ENCODE data around the gene ASPSCR1.
A peak's percentile ranks its signal among the peaks of the same experiment; 100 is the strongest.
"Not testable (repeated sequence)": the region's sequence is repeated elsewhere in the genome, so short reads cannot be mapped to it uniquely, and the experiment has no call there.

The ASPSCR1 gene

DNA sequence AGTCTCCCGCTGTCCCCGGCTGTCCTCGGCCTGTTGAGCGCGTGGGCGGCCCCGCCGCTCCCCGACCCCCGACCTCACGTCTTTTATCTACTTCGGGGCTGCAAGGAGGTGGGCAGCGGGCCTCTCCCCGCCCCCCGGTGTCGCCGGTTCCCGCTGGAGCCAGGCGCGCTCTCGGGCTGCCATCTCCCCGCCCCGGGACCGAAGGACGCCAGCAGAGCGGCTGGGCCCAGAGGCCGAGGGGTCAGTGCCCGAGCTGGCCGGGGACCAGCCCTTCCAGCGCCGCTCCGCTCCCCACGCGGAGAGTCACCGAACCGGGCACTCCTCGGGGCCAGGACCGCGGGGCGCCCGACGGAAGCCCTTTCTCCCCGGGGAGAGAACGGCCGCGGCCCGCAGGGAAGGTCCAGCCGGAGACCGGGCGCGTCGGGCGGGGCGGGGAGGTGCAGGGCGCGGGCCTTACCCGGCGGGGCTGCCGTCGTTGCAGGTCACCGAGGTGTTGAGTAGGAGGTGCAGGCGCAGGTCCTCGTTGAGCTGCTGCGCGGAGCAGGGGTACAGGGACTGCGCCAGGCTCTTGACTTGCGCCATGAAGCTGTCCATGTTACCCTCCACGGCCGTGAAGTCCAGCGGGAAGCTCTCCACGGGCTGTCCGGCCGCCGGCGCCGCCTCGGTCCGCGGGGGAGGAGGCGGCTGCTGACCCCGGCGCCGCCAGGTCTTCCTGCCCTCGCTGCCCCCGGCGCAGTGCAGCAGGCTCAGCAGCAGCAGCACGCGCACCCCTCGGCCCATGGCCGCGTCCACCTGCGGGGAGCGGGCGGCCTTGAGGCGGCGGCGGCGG is 17.1 kb upstream of the ASPSCR1 start:
- peak in 3 of 6 experiments; percentile 29 to 38 (median 36) for DNase-seq

- DNase-seq, result peak in 3 of 6 experiments; percentile 12 to 28 (median 16)
Observed at GRCh38 chr17:81961087-81961511, 16.3 kb upstream of the ASPSCR1 start, which contains the start of gene NOTUM. Gene NOTUM, minus strand, starts transcription at chr17:81961187. Its CDS starts 278 bp downstream, at chr17:81960909.

DNA sequence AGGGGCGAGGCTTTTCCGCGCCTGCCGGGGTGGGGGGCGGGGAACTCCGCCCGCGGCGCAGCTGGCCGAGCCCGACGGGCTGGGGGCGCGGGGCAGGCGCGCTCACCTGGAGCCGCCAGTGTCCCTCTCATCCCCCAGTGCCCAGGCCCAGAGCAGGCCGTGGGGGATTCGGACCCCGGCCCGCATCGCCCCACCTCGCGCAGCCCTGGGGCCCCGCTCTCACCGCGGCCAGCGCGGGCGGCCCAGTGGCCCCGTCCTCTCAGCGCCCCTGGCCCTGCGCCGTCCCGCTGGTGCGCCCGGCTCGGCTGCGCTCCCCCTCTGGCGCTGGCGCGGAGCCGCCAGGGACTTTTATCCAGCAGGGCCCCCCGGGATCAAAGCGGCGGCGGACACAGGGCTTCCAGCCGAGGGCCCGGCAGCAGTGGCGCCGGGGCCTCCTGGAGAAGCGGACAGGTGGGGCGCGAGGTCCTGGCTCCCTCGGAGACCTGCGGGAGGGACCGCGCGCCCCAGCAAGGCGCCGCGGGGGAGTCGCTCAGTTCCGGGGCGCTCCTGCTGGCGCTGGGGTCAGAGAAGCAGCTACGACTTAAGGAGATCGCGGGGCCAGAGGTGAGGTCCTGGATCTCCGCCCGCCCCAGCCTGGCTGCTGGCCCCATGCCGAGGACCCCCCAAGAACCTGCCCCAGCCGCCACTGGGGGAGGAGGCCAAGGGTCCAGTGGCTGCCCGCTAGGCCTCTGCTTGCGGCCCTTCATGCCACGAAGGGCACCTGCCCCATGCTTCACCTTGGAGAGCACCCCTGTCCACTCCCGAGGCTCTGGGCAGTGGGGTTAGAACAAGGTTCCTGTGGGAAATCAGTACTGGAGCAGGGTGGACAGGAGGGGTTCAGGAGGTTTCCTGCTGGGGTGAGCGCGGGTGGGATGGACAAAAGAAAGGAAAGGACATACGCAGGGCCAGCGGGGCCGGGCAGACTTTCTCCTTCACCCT is 15.6 kb upstream of the ASPSCR1 start:
- no peak for DNase-seq

GRCh38 chr17:81962499-81963441 is 14.7 kb upstream of the ASPSCR1 start:
- no peak for DNase-seq

DNA sequence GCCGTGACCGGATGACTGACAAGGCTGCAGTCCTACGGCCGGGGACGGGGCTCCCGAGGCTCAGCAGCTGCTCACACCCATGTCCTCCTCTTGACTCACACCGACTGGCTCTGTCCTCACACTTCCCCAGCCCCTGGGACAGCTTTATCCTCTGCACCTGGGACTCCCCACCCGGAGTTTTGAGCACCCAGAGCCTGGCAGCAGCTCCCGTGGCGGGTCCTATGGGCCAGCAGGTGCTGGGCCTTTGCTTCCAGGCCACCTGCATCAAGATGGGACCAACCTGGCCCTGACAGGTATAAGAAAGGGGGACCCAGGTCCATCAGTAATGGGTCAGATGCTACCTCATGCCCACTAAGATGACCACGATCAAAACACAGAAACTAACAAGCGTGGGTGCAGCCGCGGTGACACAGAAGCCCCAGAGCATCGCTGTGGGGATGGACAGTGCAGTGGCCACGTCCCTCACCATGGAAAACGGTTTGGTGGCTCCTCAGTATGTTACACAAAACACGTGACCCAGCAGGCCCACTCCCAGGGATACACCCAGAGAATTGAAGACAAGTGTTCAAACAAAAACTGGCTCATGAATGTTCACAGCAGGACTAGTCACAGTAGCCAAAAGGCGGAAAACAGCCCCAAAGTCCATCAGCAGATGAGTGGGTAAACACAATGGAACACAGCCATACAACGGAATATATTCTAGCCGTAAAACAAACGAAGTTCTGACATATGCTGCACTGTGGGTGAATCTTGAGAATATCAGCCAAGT is 13.2 kb upstream of the ASPSCR1 start:
- DNase-seq, result no peak

DNA sequence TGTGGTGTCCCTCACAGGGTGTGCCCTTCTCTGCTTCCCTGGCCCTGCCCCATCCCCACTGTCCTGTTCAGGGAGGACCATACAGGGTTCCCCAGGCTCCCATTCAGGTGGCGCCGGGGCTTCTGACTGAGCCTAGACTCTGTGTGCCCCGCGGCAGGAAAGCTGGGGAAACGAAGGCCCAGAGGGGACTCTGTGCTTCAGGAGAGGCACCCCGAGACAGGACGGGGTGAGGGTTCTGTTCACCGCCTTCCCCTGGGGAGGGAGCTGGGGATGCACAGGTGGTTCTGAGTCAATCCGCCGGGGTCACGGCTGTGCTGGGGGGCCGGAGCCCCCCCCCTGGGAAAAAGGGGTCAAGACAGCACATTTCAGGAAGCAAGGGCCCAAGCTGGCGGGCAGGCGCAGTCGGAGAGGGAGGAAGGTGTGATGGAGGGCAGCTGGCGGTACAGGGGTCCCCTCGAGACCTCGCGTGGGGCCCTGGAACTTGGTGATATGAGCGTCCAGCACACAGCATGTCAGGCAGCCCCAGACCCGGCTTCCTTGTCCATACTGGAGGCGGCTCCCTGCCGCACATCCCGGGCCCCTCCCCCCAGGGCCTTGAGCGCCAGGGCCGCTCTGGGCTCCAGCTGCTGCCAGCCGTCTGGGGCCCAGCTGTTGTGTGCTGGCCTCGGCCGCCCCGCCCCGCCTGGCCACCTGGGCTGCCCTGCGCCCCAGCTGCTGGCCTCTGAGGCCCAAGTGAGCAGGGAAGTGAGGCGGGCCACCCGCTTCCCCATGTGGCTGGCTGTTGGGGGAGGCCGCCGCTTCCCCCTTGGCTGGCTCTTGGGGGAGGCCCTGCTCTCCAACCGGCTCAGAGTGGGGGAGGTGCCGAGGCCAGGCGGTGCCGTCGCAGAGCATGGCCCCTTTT is 10.8 kb upstream of the ASPSCR1 start:
- DNase-seq, result no peak

DNA sequence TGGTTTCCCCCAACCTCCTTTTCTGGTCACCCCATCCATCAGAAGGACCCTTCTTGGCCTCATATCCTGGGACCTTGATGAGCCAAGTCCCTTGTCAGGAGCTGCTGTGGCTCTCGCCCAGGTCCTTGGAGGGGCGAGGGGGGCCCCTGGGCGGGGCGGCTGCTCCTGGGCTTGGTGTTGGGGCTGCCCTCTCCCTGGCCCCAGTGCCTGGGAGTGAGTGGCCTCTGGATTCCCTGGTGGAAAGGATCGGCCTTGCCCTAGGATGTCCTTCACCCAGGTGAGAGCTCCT is 10.2 kb upstream of the ASPSCR1 start:
- DNase-seq, result peak in 2 of 6 experiments; percentile 25 to 50

DNA sequence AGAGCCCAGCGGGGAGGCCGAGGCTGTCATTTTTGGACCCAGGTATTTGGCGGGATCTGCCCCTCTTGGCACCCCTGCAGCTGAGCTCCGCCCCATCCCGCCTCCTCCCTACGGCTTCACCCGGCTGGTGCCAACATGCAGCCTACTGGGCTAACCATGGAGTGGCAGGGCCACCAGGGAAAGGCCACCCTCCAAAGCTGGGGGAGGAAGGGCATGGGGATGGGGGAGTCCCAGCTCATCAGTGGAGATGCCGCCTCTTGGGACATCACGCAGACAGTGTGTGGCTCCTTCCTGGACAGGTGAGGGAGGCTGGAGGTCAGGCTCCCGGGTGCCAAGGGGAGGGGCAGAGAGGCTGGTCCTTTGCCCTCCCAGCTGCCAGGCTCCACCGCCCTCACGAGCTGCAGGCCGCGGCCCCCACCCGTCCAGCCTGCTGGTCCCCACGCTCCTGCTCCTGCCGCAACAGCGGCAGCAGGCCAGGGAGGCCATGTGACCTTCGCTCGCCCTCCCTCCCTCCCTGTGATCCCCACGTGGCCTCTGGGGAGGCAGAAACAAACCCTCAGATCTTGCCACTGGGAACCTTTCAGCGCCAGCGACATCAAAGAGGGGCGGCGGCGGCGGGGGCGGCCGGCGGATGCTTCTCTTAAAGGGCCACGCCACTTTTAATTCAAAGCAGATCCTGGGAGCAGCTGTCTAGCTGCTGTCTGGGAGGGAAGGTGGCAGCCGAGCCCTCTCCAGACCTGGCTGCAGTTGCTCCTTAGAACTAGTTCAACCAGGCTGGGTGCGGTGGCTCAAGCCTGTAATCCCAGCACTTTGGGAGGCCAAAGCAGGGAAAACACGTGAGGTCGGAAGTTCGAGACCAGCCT is 9.7 kb upstream of the ASPSCR1 start:
- DNase-seq, result peak; percentile 84 to 89 (median 86)

DNA sequence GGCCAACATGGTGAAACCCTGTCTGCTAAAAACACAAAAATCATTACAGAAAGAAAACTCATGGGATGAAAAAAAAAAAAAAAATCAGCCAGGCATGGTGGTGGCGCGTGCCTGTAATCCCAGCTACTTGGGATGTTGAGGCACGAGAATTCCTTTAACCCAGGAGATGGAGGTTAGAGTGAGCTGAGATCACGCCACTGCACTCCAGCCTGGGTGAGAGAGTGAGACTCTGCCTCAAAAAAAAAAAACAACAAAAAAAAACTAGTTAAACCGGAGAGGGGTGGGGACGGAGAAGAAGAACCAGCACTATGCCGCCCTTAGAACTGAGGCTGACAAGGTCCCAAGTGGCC is 9.1 kb upstream of the ASPSCR1 start:
- DNase-seq, result no peak

GRCh38 chr17:81968850-81969812 is 8.3 kb upstream of the ASPSCR1 start:
- DNase-seq, result no peak

DNA sequence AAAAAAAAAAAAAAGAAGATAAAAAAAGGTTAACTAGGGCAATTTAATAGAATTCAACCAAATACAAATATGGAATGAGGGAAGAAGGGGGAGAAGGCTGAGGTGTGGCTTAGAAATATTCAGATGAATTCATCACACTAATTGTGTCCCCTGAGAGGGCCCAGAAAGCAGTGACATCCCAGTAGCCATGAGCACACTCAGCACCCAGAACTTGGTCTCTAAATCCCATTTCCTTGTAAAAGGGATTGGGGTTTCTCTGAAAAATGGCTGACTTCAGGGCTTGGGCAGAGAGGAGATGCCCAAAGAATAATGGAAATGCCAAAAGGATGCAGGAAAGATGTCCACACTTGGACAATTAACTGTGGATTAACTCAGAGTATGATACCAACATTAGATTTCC is 4.0 kb upstream of the ASPSCR1 start:
- no peak for DNase-seq

DNA sequence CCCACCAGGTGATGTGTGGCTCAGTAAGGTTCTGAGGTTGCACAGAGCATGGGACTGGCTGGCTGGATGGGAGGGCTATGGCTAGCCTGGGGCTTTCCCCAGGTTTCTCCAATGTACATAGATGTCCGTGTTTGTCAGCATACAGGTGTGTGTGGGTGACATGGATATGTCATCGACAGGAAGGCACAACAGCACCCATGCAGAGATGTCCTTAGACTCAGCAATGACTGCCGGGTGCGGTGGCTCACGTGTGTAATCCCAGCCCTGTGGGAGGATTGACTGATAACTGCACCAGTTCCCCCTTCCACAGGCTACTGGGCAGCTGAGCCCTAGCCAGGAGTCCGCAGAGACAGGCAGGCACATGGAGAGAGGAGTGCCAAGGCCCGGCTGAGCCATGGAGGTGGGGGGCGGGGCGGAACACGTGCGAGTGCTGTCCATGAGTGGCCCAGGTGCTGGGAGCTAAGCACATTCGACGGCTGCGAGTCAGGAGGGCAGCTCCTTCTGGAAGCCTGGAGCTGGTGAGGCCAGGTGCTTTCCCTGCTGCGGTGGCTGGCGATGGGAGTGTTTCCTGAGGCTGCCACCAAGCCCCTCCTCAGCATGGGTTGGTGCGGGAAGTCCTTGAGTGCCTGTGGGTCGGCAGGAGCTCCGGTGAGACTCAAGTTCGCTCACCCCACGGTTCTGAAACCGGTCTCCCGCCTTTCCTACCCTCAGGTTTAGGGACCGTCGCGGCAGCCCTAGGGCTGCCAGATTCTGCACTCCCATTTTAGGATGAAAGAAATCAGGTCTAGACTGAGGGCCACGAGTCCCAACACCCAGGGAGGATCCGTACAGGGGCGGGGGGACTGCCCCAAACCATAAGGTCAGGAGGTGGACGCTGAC is 858 bp upstream of the ASPSCR1 start:
- DNase-seq, result peak in 2 of 6 experiments; percentile 38 to 64

GRCh38 chr17:81978524-81979298 is 1.3 kb downstream of the ASPSCR1 start:
- no peak for DNase-seq

GRCh38 chr17:81980122-81980521 is 2.7 kb downstream of the ASPSCR1 start:
- no peak for DNase-seq

DNA sequence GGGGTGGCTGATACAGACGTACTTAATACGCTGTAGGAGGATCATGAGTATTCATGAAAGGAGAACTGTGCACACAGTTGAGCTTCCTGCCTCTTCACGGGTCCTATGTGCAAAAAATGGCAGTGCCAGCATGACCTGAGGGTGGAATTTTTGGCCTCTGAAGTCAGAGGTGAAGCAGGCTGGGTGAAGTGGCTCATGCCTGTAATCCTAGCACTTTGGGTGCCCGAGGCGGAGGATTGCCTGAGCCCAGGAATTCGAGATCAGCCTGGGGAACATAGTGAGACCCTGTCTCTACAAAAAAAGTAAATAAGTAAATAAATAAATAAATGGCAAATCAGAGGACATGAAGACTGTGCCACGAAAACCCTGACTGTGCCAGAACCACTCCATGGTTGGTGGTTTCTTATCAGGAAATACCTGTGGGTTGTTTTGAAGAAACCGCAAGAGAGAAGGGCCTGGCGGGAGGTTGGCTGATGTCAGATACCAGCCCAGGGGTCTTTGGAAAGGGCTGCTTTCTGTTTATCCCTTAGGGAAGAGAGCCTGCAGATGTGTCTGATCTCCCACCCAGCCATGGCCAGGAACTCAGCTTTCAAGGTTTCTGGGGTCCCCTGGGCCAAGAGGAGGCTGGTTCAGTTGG is 3.4 kb downstream of the ASPSCR1 start:
- DNase-seq, result peak in 1 of 6 experiments; percentile 13

DNA sequence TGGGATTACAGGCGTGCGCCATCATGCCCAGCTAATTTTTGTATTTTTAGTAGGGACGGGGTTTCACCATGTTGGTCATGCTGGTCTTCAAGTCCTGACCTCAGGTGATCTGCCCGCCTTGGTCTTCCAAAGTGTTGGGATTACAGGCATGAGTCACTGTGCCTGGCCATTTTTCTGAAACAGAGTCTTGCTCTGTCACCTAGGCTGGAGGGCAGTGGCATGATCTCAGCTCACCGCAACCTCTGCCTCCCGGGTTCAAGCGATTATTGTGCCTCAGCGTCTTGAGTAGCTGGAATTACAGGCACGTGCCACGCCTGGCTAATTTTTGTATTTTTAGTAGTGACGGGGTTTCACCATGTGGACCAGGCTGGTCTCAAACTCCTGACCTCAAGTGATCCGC is 4.1 kb downstream of the ASPSCR1 start:
- DNase-seq, result not testable (repeated sequence)

Data from stimulated activated naive CD4-positive, alpha-beta T cell (primary cell).